Esophagus muscularis mucosa (tissue), 3 donors: ENCODE data around the gene GAS2.

Source experiments
- POLR2A ChIP-seq: fragments of 450-650 bp; IDR thresholded peaks from one replicate; pipeline ENCODE4 v1.6.1; 2017; ENCODE audit warnings: antibody characterized with exemption, moderate library complexity, mild to moderate bottlenecking, low read depth
- TF ChIP-seq, protein P1 (sequence below), 3 experiments: fragments of 200-600 bp in 2 of 3; fragments of 450-650 bp in 1 of 3; sonication (generic) in 2 of 3; IDR thresholded peaks; one replicate each; pipeline ENCODE4 v1.5.1; 2017 to 2019; ENCODE audit warnings: antibody characterized with exemption in 3 of 3, mild to moderate bottlenecking in 2 of 3, moderate library complexity in 1 of 3

DNA sequence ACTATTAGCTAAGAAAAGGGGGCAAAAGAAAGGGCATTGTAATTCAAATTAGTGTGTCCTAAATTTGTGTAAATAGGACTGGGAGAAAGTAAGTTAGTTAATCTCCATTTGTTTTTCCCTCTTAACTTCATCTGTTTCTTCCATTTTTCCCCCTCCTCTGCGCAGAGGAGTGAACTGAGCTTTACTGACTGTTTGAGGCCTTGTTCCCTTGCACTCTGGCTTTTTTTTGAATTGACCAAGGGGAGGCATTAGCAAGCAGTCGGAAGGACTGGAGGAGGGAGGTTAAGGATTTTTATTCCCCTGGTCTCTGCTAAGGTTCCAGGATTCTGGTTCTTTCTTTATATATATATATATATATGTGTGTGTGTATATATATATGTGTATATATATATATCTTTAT lies 25.5 kb upstream of the GAS2 start:
- TF ChIP-seq, protein P1, sequence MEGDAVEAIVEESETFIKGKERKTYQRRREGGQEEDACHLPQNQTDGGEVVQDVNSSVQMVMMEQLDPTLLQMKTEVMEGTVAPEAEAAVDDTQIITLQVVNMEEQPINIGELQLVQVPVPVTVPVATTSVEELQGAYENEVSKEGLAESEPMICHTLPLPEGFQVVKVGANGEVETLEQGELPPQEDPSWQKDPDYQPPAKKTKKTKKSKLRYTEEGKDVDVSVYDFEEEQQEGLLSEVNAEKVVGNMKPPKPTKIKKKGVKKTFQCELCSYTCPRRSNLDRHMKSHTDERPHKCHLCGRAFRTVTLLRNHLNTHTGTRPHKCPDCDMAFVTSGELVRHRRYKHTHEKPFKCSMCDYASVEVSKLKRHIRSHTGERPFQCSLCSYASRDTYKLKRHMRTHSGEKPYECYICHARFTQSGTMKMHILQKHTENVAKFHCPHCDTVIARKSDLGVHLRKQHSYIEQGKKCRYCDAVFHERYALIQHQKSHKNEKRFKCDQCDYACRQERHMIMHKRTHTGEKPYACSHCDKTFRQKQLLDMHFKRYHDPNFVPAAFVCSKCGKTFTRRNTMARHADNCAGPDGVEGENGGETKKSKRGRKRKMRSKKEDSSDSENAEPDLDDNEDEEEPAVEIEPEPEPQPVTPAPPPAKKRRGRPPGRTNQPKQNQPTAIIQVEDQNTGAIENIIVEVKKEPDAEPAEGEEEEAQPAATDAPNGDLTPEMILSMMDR (IDR thresholded peaks at IDR 0.05), result no peak
- TF ChIP-seq POLR2A, result no peak
